ENCODE measurements around the gene ILF2.

GRCh38 chr1:153680120-153680403 lies 9.3 kb upstream of the ILF2 start:
- TF ChIP-seq CTCF (IDR thresholded peaks at IDR 0.05; ENCODE audit: insufficient read depth, low read depth, low read length) (no peak), EZH2 (IDR thresholded peaks at IDR 0.05; ENCODE audit: insufficient read depth, low read length) (no peak)
